Activated CD4-positive, alpha-beta memory T cell treated with anti-CD3 and anti-CD28 coated beads, Interleukin-2, amount 10 ng/mL, durations not matched to agents 7 days and 5 days (primary cell): ENCODE data around the gene TNFRSF4. TPM values are rescaled to one million over a fixed set of nuclear protein-coding genes. Genes with fewer than 3 reads are reported as not detected.
"Not testable (repeated sequence)": the region's sequence is repeated elsewhere in the genome, so short reads cannot be mapped to it uniquely, and the experiment has no call there.

ENCODE experiments used
- CTCF ChIA-PET: fragments of 350-600 bp; sonication (Branson Sonifier 250); formaldehyde crosslinking; loops from one replicate; lab custom pipeline; 2021; ENCODE audit warnings: antibody characterized with exemption, inconsistent platforms; lab: Charles Lee
- POLR2A ChIA-PET: fragments of 350-600 bp; sonication (Branson Sonifier 250); formaldehyde crosslinking; loops from one replicate; lab custom pipeline; 2021; ENCODE audit warnings: antibody characterized with exemption; lab: Charles Lee
- DNase-seq: peaks from one replicate; pipeline ENCODE4 v3.0.0-alpha.2; 2020
- H3K27ac Mint-ChIP-seq: one replicate; pipeline ENCODE4 v1.8.0; 2021; ENCODE audit warnings: mild to moderate bottlenecking, mixed read lengths
- H3K27me3 Mint-ChIP-seq: one replicate; pipeline ENCODE4 v1.8.0; 2021; ENCODE audit warnings: mixed read lengths
- H3K36me3 Mint-ChIP-seq: one replicate; pipeline ENCODE4 v1.8.0; 2021; ENCODE audit warnings: low read depth, mixed read lengths
- H3K4me1 Mint-ChIP-seq: one replicate; pipeline ENCODE4 v1.8.0; 2021; ENCODE audit warnings: mixed read lengths
- H3K4me3 Mint-ChIP-seq: one replicate; pipeline ENCODE4 v1.8.0; 2021; ENCODE audit warnings: mild to moderate bottlenecking, mixed read lengths
- H3K9me3 Mint-ChIP-seq: one replicate; pipeline ENCODE4 v1.8.0; 2021; ENCODE audit warnings: mixed read lengths
- total RNA-seq, 2 experiments: library from RNA; stranded (reverse); gene quantifications; one replicate each; pipeline ENCODE4 v1.2.3, GENCODE V29; 2021

The TNFRSF4 gene
- total RNA-seq, 2 experiments from 2014 or later, result 237 to 243 TPM

DNA sequence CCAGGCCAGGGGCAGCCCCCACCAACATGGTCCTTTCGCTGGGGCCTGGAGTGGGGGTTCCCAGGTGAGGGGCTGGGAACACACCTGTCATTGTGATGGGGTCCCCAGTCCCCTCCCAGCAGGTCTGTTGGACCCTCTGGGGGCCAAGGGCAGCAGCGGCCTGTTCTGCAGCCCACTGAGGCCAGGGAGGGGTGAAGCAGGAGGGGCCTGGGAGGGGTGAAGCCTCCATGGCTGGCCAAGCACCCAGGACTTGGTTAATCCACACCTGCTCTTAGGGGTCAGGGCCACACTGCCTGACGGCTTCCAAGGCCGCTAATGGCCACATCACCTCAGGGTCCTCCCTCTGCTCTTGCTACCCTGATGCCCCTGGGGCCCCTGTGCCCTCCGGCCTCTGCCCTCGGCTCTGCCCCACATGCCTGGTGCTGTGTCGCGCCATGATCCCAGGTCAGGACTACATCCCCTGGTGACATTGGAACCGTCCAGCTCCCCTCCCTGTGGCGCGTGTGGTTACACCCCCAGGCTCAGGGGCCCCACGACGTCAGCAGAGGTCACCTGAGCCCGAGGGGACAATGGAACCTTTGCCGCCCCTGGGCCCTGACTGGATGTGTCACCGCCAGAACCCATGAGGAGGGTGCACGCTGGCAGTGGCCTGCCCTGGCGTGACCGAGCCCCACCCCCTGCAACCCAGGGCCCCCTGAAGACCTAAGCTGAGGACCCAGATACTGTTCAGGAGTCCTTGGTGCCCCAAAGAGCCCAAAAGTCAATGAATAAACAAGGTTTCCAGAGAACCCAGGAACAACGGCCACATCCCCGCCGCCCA is 14.6 kb downstream of the TNFRSF4 start:
- Mint-ChIP-seq H3K4me3 (peak overlapping the region; percentile 17), H3K27ac (peak overlapping the region; percentile 44), H3K4me1 (peaks cover 12% of the 10 kb centered on the region), H3K36me3 (peaks cover 7% of the 10 kb centered on the region), H3K9me3 (peaks cover 5% of the 10 kb centered on the region), H3K27me3 (peaks cover 6% of the 10 kb centered on the region)
- no peak for DNase-seq
- CTCF ChIA-PET, result no interaction called here
- POLR2A ChIA-PET, result interaction anchor here (0.7 kb wide), 1 partner anchor 32 kb away, joined by 3 read pairs; no protein-coding TSS in a partner anchor

DNA sequence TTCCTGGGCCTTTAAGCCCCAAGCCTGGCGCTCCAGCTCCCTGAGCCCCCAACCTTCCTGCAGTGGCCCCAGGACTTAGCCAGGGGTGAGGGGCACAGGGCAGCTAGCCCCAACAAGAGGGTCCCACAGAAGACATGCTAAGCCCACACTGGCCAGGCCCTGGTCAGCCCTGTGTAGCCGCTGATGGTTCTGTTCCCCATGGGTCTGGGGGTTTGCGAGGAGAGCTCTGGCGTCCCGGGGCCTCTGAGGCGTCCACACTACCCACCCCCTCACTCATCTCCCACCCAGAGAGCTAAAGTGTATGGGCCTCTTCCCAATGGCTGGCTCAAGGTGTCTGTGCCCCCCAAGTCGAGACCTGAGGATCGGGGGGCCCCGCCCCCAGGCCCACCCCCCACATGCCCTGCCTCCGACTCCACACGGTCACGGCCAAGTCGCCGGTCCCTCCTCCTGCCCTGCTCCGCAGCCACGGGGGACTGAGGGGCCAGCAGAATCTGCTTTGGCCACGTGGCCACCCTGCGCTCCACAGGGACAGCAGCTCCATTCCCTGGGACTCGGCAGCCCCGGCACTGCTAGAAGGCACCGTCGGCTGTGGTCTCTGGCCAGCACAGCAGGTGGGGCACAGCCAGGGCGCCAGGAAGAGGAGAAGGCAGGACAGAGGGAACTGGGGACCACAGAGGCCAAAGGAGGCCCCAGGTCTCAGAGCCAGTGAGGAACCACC is 15.4 kb downstream of the TNFRSF4 start:
- peaks cover 12% of the 10 kb centered on the region for H3K4me1 Mint-ChIP-seq
- peaks cover 6% of the 10 kb centered on the region for H3K9me3 Mint-ChIP-seq
- POLR2A ChIA-PET, result no interaction called here
- H3K36me3 Mint-ChIP-seq, result peaks cover 7% of the 10 kb centered on the region
- peaks cover 8% of the 10 kb centered on the region for H3K27me3 Mint-ChIP-seq
- H3K27ac Mint-ChIP-seq, result no peak overlapping the region
- no peak overlapping the region for H3K4me3 Mint-ChIP-seq
- no peak for DNase-seq
- CTCF ChIA-PET, result no interaction called here

- no peak for DNase-seq
- POLR2A ChIA-PET, result no interaction called here
- Mint-ChIP-seq H3K4me1 (peaks cover 12% of the 10 kb centered on the region), H3K36me3 (peaks cover 7% of the 10 kb centered on the region), H3K27ac (no peak overlapping the region), H3K9me3 (peaks cover 6% of the 10 kb centered on the region), H3K27me3 (peaks cover 8% of the 10 kb centered on the region), H3K4me3 (no peak overlapping the region)
- CTCF ChIA-PET, result no interaction called here
Measured at GRCh38 chr1:1197551-1198422, 16.2 kb downstream of the TNFRSF4 start.

DNA sequence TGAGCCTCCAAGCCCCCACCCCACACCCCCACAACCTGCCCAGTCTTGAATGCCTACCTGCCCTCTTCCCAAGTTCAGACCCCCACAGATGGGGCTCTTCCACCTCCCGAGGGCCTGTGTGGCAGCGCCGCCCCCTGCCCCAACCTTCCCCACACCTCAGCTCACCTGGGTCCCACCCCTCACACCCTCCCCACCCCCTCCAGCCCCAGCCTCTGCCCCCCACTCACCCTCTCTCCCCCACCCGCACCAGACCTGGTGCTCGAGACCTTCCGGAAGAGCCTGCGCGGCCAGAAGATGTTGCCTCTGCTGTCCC is 16.8 kb downstream of the TNFRSF4 start:
- peaks cover 10% of the 10 kb centered on the region for H3K27me3 Mint-ChIP-seq
- ChIA-PET POLR2A (no interaction called here), CTCF (no interaction called here)
- peaks cover 7% of the 10 kb centered on the region for H3K36me3 Mint-ChIP-seq
- H3K9me3 Mint-ChIP-seq, result peaks cover 7% of the 10 kb centered on the region
- H3K4me3 Mint-ChIP-seq, result no peak overlapping the region
- H3K27ac Mint-ChIP-seq, result no peak overlapping the region
- no peak for DNase-seq
- H3K4me1 Mint-ChIP-seq, result peaks cover 12% of the 10 kb centered on the region

DNA sequence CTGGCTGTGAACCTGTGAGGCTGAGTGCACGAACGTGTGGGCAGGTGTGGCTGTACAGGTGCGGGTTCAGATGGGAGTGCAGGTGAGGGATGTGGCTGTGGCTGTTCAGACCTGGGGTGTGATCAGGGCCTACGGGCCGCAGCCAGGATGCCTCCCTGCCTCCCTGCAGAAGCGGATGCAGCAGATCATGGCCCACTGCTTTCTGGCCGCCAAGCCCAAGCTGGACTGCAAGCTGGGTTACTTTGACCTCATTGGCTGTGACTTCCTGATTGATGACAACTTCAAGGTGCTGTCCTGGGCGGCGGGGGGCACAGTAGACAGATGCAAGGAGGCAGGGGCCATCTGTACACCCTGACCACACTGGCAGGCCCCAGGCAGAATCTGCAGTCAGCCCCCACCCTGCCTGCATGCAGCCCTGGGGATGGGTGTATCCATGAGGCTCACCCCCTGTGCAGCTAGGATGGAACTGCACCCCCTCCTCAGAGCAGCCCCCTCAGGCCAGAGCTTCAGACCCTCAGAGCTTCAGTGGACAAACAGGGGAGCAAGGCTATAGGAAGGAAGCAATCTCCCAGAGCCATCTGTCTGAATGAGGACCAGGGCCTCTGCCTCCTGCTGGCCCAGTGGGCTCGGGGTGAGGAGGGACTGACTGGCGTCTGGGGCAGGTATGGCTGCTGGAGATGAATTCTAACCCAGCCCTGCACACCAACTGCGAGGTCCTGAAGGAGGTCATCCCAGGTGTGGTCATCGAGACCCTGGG is 17.3 kb downstream of the TNFRSF4 start:
- peaks cover 7% of the 10 kb centered on the region for H3K36me3 Mint-ChIP-seq
- H3K27ac Mint-ChIP-seq, result no peak overlapping the region
- H3K9me3 Mint-ChIP-seq, result peaks cover 11% of the 10 kb centered on the region
- H3K4me3 Mint-ChIP-seq, result no peak overlapping the region
- H3K27me3 Mint-ChIP-seq, result peaks cover 14% of the 10 kb centered on the region
- H3K4me1 Mint-ChIP-seq, result peaks cover 12% of the 10 kb centered on the region
- ChIA-PET CTCF (interaction anchor here (1.2 kb wide), 1 partner anchor 74 kb away, joined by 4 read pairs; no protein-coding TSS in a partner anchor), POLR2A (no interaction called here)
- DNase-seq, result no peak

GRCh38 chr1:1195726-1196125 is 18.2 kb downstream of the TNFRSF4 start:
- peaks cover 14% of the 10 kb centered on the region for H3K27me3 Mint-ChIP-seq
- CTCF ChIA-PET, result interaction anchor here (1.2 kb wide), 1 partner anchor 73 kb away, joined by 4 read pairs; no protein-coding TSS in a partner anchor
- DNase-seq, H3K4me3 Mint-ChIP-seq, POLR2A ChIA-PET, H3K36me3 Mint-ChIP-seq, H3K27ac Mint-ChIP-seq: not testable (repeated sequence)
- peaks cover 11% of the 10 kb centered on the region for H3K9me3 Mint-ChIP-seq
- H3K4me1 Mint-ChIP-seq, result peaks cover 11% of the 10 kb centered on the region

- Mint-ChIP-seq H3K27me3 (peaks cover 16% of the 10 kb centered on the region), H3K9me3 (peaks cover 11% of the 10 kb centered on the region), H3K4me1 (peaks cover 2% of the 10 kb centered on the region), H3K36me3 (peaks cover 7% of the 10 kb centered on the region), H3K27ac (no peak overlapping the region), H3K4me3 (no peak overlapping the region)
- POLR2A ChIA-PET, result interaction anchor here (0.8 kb wide), 1 partner anchor 22 kb away, joined by 3 read pairs; no protein-coding TSS in a partner anchor
- CTCF ChIA-PET, result interaction anchor here (1.1 kb wide), 1 partner anchor 73 kb away, joined by 3 read pairs; no protein-coding TSS in a partner anchor
- DNase-seq, result no peak
Measured at GRCh38 chr1:1194723-1195122, 19.2 kb downstream of the TNFRSF4 start.

GRCh38 chr1:1191734-1192133 is 22.2 kb downstream of the TNFRSF4 start:
- Mint-ChIP-seq H3K4me3 (no peak overlapping the region), H3K4me1 (no peaks in the 10 kb centered on the region), H3K27me3 (peaks cover 24% of the 10 kb centered on the region), H3K36me3 (peaks cover 7% of the 10 kb centered on the region), H3K27ac (no peak overlapping the region), H3K9me3 (peaks cover 11% of the 10 kb centered on the region)
- POLR2A ChIA-PET, result no interaction called here
- DNase-seq, result no peak
- CTCF ChIA-PET, result no interaction called here

GRCh38 chr1:1189111-1189510 is 24.8 kb downstream of the TNFRSF4 start:
- CTCF ChIA-PET, result no interaction called here
- H3K27me3 Mint-ChIP-seq, result peaks cover 16% of the 10 kb centered on the region
- H3K9me3 Mint-ChIP-seq, result peaks cover 5% of the 10 kb centered on the region
- no peak overlapping the region for H3K4me3 Mint-ChIP-seq
- no peak for DNase-seq
- H3K36me3 Mint-ChIP-seq, result no peaks in the 10 kb centered on the region
- POLR2A ChIA-PET, result no interaction called here
- no peaks in the 10 kb centered on the region for H3K4me1 Mint-ChIP-seq
- no peak overlapping the region for H3K27ac Mint-ChIP-seq

- CTCF ChIA-PET, result no interaction called here
Measured at GRCh38 chr1:1187938-1188337, 26.0 kb downstream of the TNFRSF4 start.

GRCh38 chr1:1185101-1185765 is 28.7 kb downstream of the TNFRSF4 start:
- POLR2A ChIA-PET, result no interaction called here
- Mint-ChIP-seq H3K27ac (no peak overlapping the region), H3K9me3 (no peaks in the 10 kb centered on the region), H3K36me3 (no peaks in the 10 kb centered on the region), H3K27me3 (peaks cover 10% of the 10 kb centered on the region), H3K4me1 (peaks cover 6% of the 10 kb centered on the region), H3K4me3 (no peak overlapping the region)
- no peak for DNase-seq
- CTCF ChIA-PET, result no interaction called here

More at GRCh38 chr1:1187938-1188337, 26.0 kb downstream of the TNFRSF4 start:
- no peaks in the 10 kb centered on the region for H3K36me3 Mint-ChIP-seq
- H3K27me3 Mint-ChIP-seq, result peaks cover 15% of the 10 kb centered on the region
- H3K4me1 Mint-ChIP-seq, result peaks cover 2% of the 10 kb centered on the region
- no peak overlapping the region for H3K4me3 Mint-ChIP-seq
- DNase-seq, result no peak
- POLR2A ChIA-PET, result interaction anchor here (0.6 to 1.6 kb wide), 2 partner anchors 12 to 30 kb away, joined by 4 read pairs; no protein-coding TSS in a partner anchor
- no peak overlapping the region for H3K27ac Mint-ChIP-seq
- peaks cover 5% of the 10 kb centered on the region for H3K9me3 Mint-ChIP-seq
